HG03342 (cell line): ENCODE measurements around the gene TAS2R8.
"Not testable (repeated sequence)": the region's sequence is repeated elsewhere in the genome, so short reads cannot be mapped to it uniquely, and the experiment has no call there.

ENCODE experiments used
- ATAC-seq: cut with Tn5 transposase; IDR thresholded peaks from one replicate; pipeline ENCODE4 v1.9.1; 2021; ENCODE audit warnings: mild to moderate bottlenecking, moderate library complexity; ENCODE audit not compliant: unreplicated experiment

TAS2R8 gene, protein sequence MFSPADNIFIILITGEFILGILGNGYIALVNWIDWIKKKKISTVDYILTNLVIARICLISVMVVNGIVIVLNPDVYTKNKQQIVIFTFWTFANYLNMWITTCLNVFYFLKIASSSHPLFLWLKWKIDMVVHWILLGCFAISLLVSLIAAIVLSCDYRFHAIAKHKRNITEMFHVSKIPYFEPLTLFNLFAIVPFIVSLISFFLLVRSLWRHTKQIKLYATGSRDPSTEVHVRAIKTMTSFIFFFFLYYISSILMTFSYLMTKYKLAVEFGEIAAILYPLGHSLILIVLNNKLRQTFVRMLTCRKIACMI

DNA sequence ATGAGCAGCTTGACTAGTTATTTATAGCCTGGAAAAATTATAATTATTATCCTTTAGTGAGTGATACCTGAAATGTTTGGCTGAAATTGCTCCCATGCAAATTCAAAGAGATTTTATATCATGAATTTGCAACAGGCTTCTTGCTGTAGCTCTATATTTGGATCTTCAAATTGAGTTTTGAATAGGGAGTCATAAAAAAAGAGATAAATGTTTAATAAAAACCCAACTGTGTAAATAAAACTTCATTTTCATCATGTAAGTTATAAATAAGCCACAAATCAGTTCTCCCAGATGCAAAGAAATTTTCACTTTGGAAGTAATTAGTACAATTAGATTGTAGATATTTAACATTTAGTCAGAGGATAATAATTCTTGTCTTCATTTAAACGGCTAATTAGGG, at the start of gene TAS2R8:
Gene TAS2R8 (minus strand): TSS at position 101 of the 400 bp plus-strand sequence. CDS start 306 bp downstream, outside the sequence.
- no peak for ATAC-seq

- ATAC-seq: no peak
These were observed 48.7 kb upstream of the TAS2R8 start for GRCh38 chr12:10855807-10856206.

GRCh38 chr12:10853776-10854175, 46.7 kb upstream of the TAS2R8 start:
- no peak for ATAC-seq

DNA sequence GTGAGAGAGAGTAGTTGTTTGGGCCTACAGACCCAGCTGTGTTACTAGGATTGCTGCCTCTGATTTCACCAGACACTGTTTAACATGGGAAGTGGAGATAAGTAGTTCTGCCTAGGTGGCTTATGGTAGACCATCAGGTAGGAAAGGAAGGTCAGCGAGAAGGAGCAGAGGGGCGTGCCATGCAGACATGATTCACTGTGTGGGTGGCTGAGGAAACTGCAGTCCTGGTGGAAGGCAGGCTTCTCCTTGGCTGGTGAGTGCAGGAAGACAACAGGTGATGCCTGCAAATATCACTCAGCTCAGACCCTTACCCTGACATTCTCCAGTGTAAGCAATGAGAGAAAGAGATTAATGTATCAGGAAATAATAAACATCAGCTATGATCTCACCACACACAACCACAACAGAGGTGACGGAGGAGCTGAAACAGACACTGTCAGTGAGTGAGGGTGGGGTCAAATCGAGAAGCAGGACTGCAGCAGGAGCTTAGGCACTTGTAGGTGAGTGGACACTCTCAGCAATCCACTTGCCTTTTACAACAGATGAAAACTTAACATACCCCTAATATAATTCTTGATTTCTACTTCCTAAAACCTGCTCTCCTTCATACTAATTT, 44.3 kb upstream of the TAS2R8 start:
- ATAC-seq: no peak

GRCh38 chr12:10849425-10849878, 42.4 kb upstream of the TAS2R8 start, which contains the start of gene PRR4:
Gene PRR4, minus strand, starts transcription at chr12:10849475. Its CDS starts 38 bp downstream, at chr12:10849437.
- no peak for ATAC-seq

DNA sequence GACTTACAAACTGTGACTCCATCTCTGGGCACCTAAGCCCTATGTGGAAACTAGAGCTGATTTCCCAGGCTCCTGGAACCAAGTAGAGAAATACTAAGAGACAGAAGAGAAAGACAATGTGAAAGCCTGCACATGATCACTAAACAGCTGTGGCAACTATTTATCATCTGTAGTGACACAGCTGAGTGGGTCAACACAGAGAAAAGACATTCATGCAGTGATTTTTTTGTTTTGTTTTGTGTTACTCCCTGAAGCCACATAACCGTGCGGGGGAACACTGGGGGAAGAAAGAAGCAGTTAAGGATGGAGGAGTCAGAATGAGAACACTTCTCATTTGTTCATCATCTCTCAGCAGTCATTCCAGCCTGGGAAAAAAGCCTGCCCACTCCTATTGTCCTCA, 40.7 kb upstream of the TAS2R8 start:
- no peak for ATAC-seq

DNA sequence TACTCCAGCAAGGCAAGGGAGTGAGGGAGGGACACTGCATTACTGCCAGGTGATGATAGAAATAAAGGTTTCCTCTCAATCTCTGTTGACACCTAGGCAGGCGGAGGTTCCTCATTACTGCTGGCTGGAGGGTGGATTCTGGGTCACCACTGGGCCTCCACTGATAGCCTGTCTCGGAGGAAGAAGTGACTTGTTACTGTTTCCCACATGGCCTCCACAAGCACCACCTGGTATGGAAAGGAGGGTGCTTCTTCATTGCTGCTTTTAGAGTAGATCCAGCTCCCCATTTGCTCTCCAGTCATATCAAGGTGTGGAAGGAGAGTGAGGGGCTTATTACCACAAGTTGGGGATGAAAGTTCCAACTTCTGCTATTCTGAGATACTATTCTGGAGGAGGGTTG, 35.8 kb upstream of the TAS2R8 start:
- ATAC-seq: no peak

GRCh38 chr12:10838461-10838860, 31.4 kb upstream of the TAS2R8 start:
- ATAC-seq: no peak

GRCh38 chr12:10829994-10830393, 22.9 kb upstream of the TAS2R8 start:
- no peak for ATAC-seq

GRCh38 chr12:10826258-10826657, 19.2 kb upstream of the TAS2R8 start, which contains the start of gene TAS2R10:
Gene TAS2R10, minus strand, starts transcription at chr12:10826358. Its CDS starts 89 bp downstream, at chr12:10826269.
- no peak for ATAC-seq

DNA sequence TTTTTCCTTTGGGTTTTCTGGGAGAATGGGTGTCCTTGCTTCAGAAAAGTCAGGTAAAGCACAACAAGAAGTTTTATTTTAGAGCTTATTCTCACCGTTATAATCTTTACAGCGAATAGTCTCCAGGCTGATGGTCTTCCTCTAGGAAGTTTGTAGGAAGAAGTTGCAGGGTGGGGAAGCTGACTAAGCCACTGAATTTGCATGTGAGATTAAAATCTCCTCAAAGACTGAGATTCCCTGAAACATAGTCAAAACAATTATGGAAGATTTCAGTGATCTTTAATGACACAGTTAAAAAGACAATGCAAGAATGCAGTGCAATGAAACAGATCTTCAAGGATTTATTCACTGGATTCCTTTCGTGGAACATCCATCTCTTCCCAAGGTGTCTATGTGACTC, 17.9 kb upstream of the TAS2R8 start:
- no peak for ATAC-seq

- no peak for ATAC-seq
These were observed 4.9 kb upstream of the TAS2R8 start for GRCh38 chr12:10811883-10812536.

- ATAC-seq: no peak
These were observed 3.0 kb upstream of the TAS2R8 start, which contains the start of gene TAS2R9 for GRCh38 chr12:10810068-10810467. Gene TAS2R9, minus strand, starts transcription at chr12:10810168. Its CDS starts 93 bp downstream, at chr12:10810075.

GRCh38 chr12:10802587-10802986, 4.5 kb downstream of the TAS2R8 start, which contains the start of gene TAS2R7:
Gene TAS2R7, minus strand, starts transcription at chr12:10802627. Its CDS starts 57 bp downstream, at chr12:10802570.
- ATAC-seq: no peak

GRCh38 chr12:10801741-10802140, 5.3 kb downstream of the TAS2R8 start:
- no peak for ATAC-seq

- no peak for ATAC-seq
These were observed 12.9 kb downstream of the TAS2R8 start for GRCh38 chr12:10794222-10794621.

DNA sequence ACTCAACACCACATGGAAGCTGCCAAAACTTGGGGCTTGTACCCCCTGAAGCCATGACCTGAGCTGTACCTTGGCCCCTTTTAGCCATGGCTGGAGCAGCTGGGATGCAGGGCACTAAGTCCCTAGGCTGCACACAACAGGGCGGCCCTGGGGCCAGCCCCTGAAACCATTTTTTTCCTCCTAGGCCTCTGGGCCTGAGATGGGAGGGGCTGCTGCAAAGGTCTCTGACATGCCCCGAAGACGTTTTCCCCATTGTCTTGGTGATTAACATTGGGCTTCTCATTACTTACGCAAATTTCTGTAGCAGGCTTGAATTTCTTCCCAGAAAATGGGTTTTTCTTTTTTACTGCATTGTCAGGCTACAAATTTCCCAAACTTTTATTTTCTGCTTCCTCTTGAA, 15.3 kb downstream of the TAS2R8 start:
- not testable (repeated sequence) for ATAC-seq

GRCh38 chr12:10783252-10783651, 23.8 kb downstream of the TAS2R8 start:
- ATAC-seq: no peak

- ATAC-seq: no peak
These were observed 28.0 kb downstream of the TAS2R8 start for GRCh38 chr12:10779103-10779502.

DNA sequence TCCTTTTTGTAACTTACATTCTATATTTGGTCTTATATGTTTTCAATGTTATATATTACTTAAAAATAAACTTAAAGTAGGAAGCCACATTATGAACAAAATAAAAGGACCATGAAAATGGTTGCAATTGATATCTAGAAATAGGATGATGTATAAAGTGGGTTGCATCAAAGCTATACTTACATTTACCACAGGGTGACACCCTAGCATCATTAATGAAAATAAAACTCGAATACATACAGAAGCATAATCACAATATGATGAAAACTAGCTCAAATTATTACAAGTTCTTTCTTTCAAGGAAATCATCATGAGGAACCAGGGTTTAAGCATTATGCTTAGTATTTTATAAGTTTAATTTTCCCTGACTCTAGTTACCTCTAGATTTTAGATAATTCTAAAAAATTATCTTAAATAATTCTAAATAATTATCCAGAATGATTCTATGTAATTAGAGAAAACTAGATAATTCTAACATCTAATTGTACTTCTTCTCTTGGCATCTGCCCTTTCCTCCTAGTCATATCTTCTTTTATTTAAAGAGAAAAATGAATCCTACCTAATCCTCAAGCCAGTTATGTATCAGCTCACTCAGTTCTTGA, 35.9 kb downstream of the TAS2R8 start:
- no peak for ATAC-seq

DNA sequence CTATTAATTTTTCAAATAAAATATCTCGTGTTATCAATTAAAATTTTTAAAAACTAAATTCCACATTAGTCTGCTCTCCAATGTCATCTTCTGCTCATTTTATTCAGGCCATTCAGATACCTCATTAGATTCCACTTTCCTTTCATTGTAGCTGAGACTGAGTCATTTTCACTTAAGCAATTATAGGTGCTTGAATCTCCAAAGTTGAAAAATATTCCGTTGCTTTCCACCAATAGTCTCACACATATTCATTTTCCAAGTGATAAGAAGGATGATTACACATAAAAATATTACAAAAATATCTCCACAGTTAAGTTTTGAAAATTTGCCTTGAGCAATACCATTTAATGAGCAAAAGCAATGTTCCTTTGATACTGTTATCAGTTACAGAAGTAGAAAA, 47.4 kb downstream of the TAS2R8 start:
- ATAC-seq: no peak
